Measurements from ENCODE around the gene MECP2.

- TF ChIP-seq CTCF (conservative IDR thresholded peaks at IDR 0.05; ENCODE audit: low read depth, low read length) (no peak), EZH2 (IDR thresholded peaks at IDR 0.05; ENCODE audit: low read length, unreplicated experiment) (no peak)
Observed at GRCh38 chrX:153999359-154000037, 98.0 kb downstream of the MECP2 start.

Measured in PC-3 (cell line).